HG03097 (cell line): ENCODE results near the gene TOP2B.

ENCODE experiments used
- ATAC-seq: cut with Tn5 transposase; IDR thresholded peaks from one replicate; pipeline ENCODE4 v1.9.1; 2021; ENCODE audit not compliant: unreplicated experiment, low FRiP score

TOP2B gene

DNA sequence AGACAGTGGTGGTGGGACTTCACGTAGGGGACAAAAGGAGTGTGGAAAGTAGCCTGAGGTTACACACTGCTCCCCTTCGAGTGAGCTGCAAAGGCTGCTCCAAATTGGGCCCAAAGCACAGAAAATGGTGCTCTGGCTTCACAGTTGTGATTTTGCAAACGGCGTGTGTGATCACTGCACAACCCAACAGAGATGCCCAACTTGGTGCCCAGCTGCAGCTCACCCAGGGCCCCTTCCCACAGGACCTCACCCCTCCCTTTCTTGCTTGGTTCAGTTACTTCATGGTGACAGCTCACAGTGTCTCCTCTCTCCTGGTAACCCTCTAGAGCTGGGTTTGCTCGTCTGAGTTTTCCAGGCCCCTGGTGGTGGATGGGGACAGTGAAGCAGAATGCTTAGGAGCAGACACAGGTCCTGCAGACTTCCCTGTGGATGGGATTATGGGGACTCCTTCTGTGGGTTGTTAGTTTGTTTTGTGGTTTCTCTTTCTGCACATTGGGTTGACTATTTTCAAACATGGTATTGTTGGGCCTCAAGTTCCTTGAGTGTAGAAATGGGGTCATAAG is 98.3 kb downstream of the TOP2B start:
- ATAC-seq: no peak

DNA sequence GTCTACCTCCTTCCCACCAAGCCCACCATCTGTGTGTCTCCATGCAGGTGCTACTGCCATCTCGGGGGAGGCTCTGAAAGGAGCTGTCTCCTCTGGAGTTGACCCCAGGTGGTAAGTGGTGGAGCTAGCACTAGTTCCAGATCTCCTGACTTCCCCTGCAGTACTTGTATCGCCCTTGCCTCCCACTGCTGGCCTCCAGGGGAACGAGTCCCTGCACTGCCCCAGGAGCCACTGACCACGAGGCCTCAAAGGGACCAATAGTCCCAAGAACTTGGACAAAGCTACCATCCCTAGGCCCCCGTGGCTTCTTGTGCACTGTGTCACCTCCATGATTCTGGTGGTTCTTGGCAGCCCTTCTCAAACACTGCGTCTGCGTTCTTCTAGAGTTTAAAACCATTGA is 98.9 kb downstream of the TOP2B start:
- ATAC-seq: no peak

DNA sequence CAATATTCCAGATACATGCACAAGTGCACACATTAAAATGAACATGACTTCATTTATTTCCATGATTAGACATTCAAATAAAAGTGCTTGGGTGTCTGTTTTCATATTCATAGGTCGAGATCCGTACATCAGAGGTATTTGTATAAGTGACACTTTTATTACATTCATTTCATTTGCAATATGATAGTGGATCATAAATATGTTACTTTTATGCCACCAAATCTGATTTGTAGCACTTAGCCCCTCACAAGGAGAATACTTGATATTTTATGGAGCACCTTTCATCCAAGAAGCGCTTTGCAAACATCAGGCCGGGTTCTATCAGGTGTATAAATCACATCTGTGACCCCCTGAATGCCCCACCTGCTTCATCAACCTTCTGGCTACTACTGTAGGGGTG is 100.6 kb downstream of the TOP2B start:
- no peak for ATAC-seq

DNA sequence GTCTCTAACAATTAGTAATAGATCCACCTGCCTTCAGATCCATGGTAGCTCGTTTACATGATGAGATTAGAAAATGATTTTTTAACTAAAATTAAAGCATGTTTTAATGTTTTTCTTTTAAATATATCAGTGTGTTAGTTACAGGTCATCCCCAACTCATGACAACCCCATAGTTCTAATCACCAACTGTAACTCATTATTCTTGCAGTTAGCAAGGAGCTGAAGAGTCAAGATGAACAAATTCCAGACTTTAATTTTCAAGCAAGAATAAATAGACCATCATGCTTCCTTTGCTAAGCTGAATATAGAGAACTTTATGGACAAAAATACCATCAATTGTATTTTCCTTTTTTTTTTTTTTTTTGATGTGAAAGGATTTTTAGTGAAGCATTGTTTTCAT is 101.1 kb downstream of the TOP2B start:
- ATAC-seq: no peak

DNA sequence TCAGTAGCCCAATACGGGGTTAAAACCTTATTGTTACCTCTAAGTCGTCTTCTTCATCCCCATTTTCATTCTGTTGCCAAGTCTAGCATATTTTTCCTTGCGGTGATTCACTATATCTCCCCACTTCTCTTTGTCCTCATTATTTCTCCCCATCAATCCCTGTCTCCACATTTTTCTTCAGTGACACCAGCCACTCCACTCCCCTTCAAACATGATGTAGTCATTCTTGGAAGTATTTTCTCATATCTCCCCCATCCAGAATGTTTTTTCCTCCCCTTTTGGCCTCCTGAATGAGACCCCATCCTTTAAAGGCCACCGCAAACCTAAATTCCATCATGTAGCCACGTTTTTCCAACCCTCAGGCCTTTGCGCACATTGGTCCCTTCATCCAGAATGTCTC is 105.9 kb downstream of the TOP2B start:
- no peak for ATAC-seq

DNA sequence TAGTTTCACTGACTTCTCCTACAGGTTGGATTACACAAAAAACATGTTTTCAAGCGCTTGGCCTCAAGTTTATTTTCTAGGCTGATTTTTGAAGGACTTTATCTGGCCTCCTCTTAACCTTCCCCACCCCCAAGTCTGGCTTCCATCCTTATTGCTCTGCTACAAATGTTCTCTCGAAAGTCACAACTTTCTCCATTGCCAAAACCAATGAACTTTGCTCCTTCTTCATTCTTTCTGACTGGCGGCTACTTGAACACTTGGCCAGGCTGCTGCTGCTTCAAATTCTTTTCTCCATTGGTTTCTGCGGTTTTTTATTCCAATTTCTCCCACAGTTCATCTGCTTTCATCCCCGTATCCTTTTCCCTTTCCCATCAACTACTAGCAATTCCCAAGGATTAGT is 106.6 kb downstream of the TOP2B start:
- ATAC-seq: no peak

DNA sequence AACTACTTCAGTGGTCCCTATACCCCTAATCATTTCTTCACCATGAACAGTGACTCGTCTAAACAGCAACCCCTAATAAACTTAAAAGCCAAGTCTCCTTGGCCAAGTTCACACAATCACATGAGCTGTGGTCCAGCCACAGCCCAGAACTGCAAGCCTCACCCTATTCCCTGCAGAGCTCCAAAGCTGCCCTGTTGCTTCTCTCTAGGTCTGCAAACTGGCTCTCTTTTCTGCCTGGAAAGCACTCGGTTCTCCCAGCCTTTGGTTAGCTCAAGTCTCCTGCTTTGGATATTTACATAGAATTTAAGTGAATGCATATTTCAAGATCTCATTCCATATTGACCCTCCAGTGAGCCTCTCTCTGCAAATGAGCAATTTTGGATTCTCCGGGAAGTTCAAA is 107.0 kb downstream of the TOP2B start:
- ATAC-seq: no peak

DNA sequence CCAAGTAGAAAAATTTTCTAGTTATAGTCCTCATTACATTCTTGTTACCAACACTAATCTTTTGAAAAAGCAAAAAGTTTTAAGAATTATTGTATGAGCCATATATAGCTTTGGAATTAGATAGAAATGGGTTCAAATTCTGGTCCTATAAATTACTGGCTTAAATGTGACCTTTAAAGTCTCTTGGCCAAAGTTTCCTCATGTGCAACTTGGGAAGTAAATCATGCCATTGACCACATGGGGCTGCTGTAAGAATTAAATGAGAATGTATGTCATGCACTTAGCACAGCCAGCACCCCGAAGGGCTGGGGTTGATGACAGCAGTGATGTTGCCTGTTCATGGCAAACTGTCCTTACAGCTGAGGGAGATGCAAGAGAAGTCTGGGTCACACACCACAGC is 108.3 kb downstream of the TOP2B start:
- no peak for ATAC-seq

DNA sequence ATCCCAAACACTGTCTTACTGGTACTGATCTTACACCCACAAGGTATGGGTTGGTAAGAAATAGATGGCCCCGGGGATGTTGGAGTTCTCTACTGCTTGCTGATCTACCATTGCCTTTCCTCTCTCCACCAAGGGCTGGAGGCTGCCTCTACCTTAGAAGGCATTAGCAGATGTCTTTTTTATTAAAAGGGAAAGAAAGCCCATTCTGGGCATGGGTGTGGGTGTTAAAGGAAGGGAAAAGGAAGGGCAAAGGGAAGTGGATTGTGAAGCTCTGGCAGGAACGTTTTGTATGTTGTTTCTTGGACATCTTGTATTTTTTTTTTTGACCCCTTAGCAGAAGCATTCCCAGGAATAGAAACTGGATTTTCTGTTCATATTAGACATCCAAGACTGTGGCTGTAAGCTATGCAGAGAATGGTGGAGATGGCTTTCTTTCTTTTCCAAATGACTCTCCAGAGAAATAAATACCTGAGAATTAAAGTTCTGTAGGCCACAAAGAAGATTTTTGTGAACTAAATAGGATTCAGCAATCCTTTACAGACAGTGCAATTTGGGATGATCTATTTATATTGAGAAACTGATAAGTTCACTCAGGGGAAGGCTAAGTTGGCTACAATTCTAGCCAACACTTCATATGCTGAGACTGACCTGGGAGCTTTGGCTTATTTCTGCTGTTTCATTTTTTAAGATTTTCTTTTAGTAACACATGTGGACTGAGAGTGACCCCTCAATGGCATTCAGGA is 108.8 kb downstream of the TOP2B start:
- no peak for ATAC-seq

DNA sequence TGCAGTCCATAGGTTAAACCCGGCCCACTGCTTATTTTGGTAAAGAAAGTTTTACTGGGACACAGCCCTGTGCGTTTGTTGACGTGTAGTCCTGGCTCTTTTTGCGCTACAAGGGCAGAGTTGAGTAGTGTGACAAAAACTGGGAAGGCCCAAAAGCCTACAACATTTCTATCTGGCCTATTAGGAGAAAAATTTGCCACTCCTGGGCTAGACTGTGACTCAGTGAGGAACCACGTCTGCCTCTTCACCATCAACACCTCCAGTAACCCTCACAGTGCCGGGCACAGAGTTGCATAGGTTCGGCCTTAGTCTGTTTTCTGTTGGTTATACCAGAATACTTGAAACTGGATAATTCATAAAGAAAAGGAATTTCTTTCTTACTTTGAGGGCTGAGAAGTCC is 110.3 kb downstream of the TOP2B start:
- no peak for ATAC-seq

DNA sequence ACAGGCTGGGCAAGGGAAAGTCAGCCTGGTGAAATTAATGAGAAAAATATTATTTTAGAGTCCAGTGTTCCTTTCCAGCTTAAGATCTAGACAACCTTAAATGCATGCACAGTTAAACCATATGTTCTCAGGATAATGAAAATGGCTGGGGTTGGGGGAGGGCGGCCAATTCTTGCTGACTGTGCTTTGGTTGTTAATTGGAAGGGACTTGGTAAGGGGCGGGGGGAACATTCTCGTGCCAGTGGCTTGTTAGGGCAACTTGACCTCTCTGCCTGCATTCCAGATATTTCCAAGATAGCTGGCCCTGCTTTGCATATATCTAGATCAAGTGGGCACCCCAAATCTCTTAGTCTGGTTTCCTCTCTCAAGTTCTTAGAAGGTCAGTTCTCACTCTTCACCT is 112.5 kb downstream of the TOP2B start:
- no peak for ATAC-seq

DNA sequence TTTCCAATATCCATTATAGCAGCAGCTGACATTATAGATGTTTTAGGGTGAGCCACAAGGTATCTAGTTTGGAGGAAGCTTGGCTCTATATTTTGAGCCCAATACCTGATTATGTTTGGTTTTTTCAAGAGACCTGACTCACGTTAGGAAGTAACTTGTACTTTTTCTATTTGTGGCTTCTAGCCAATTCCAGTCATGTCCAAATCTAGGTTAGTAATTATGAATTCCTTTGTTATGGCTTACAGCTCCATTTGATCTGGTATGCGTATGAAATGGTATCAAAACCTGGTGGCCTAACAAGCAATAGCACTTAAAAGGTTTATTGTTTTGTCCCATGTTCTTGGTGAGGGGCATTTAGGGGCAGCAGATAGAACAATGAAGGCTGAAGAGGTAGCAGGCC is 115.9 kb downstream of the TOP2B start:
- ATAC-seq: no peak

DNA sequence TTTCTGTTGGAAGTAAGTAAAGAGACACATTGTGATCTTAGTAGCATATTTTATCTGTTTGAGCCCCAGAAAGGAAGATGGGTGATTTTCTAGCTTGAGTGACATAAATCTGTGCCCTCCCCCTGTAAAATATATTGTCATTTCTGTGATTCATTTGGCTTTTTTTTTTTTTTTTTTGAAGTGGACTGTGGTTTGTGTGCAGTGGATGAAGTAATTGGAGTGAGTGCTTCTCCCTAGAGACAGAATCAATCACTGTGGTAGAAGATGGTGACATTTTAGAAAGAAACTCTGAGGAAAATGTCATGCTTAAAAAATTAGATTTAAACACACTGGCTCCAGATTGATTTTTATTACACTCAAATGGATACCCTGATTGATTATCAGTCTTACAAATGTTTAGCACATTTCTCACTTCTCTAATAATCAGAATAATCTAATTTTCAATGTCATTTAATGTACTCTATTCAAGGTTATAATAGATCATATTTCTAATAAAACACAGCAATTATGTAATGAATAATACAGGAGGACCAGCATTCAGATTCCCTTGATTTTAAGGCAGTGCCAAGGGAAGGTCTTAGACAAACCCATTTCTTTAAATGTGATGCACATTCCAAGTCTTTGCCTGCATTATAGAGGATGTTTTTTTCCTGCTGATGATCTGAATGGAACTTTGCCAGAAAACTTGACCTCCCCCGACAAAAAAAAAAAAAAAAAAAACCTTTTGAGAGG is 116.6 kb downstream of the TOP2B start:
- ATAC-seq: no peak
